H54 (cell line): ENCODE measurements around the gene ITGB6.

Experiments
- DNase-seq: peaks from one replicate; pipeline ENCODE4 v3.0.0; 2011; ENCODE audit warnings: low spot score, mixed read lengths; ENCODE audit not compliant: insufficient read length
- FAIRE-seq: peaks from 3 replicates; lab custom pipeline; 2011; peaks lifted over from hg19 to GRCh38; lab: Jason Lieb, UNC
- POLR2A ChIP-seq: IDR thresholded peaks from 2 replicates; pipeline ENCODE4 v1.6.1; 2011; ENCODE audit warnings: low read depth, mild to moderate bottlenecking, low read length

Gene ITGB6

GRCh38 chr2:160061533-160061932 is 138.5 kb downstream of the ITGB6 start:
- no peak for TF ChIP-seq POLR2A
- no peak for DNase-seq
- no peak for FAIRE-seq

- no peak for FAIRE-seq
- TF ChIP-seq POLR2A: no peak
Measured at GRCh38 chr2:160060297-160060696, 139.8 kb downstream of the ITGB6 start.

GRCh38 chr2:160057356-160057755 is 142.7 kb downstream of the ITGB6 start:
- no peak for DNase-seq
- no peak for FAIRE-seq
- no peak for TF ChIP-seq POLR2A

More at GRCh38 chr2:160060297-160060696, 139.8 kb downstream of the ITGB6 start:
- no peak for DNase-seq

GRCh38 chr2:160055726-160056108 is 144.4 kb downstream of the ITGB6 start:
- no peak for TF ChIP-seq POLR2A
- FAIRE-seq: no peak
- DNase-seq: no peak

GRCh38 chr2:160054984-160055725 is 144.9 kb downstream of the ITGB6 start:
- no peak for FAIRE-seq
- no peak for DNase-seq
- TF ChIP-seq POLR2A: no peak

GRCh38 chr2:160053946-160054345 is 146.1 kb downstream of the ITGB6 start:
- FAIRE-seq: no peak
- no peak for DNase-seq
- TF ChIP-seq POLR2A: no peak

GRCh38 chr2:160052531-160052930 is 147.5 kb downstream of the ITGB6 start:
- no peak for TF ChIP-seq POLR2A
- FAIRE-seq (no peak), DNase-seq (no peak)

GRCh38 chr2:160051371-160051800 is 148.7 kb downstream of the ITGB6 start:
- no peak for DNase-seq
- no peak for FAIRE-seq

GRCh38 chr2:160050147-160050546 is 149.9 kb downstream of the ITGB6 start:
- no peak for DNase-seq
- TF ChIP-seq POLR2A: no peak
- no peak for FAIRE-seq

More at GRCh38 chr2:160051371-160051800, 148.7 kb downstream of the ITGB6 start:
- TF ChIP-seq POLR2A: no peak
